H1 (cell line): ENCODE results near the gene RSPH6A.

Experiments
- CTBP2 ChIP-seq: IDR thresholded peaks from 2 replicates; pipeline ENCODE4 v1.7.0; 2011; ENCODE audit warnings: borderline replicate concordance, mild to moderate bottlenecking, moderate library complexity, mixed read lengths, low read length; ENCODE audit not compliant: insufficient read depth, insufficient read length
- GABPA ChIP-seq: IDR thresholded peaks from 2 replicates; pipeline ENCODE4 v1.6.1; 2011; ENCODE audit warnings: mild to moderate bottlenecking, low read length, moderate library complexity, borderline replicate concordance; ENCODE audit not compliant: insufficient read depth
- KDM1A ChIP-seq: fragments of 200-600, 300-600 bp; sonication (generic); IDR thresholded peaks from 2 replicates; pipeline ENCODE4 v1.7.1; 2016; ENCODE audit warnings: mild to moderate bottlenecking, low read length, borderline replicate concordance
- NRF1 ChIP-seq: IDR thresholded peaks from 2 replicates; pipeline ENCODE4 v1.6.1; 2011; ENCODE audit warnings: mild to moderate bottlenecking, low read depth, low read length, improper control_type of control experiment
- RAD21 ChIP-seq, 2 experiments: IDR thresholded peaks in 1 of 2; conservative IDR thresholded peaks in 1 of 2; 2 replicates each; pipeline ENCODE4 v1.6.1; 2011; ENCODE audit warnings: low read depth in 2 of 2, low read length in 2 of 2, improper control_type of control experiment in 1 of 2, inconsistent platforms in 1 of 2, mild to moderate bottlenecking in 1 of 2, moderate library complexity in 1 of 2
- YY1 ChIP-seq: IDR thresholded peaks from 2 replicates; pipeline ENCODE4 v1.6.1; 2011; ENCODE audit warnings: low read depth, mild to moderate bottlenecking, low read length
- TF ChIP-seq, protein P1 (sequence below), 3 experiments: IDR thresholded peaks; 1 replicate in 2 of 3; 2 replicates in 1 of 3; pipeline versions ENCODE4 v1.5.1 to v1.6.1; 2011; ENCODE audit warnings: low read length in 3 of 3, mild to moderate bottlenecking in 3 of 3, inconsistent platforms in 2 of 3, low read depth in 1 of 3, moderate library complexity in 1 of 3; ENCODE audit not compliant: insufficient read depth in 1 of 3; ENCODE audit errors: control extremely low read depth in 1 of 3
- TF ChIP-seq, protein P2 (sequence below): IDR thresholded peaks from 2 replicates; pipeline ENCODE4 v1.6.1; 2012; ENCODE audit warnings: inconsistent platforms

DNA sequence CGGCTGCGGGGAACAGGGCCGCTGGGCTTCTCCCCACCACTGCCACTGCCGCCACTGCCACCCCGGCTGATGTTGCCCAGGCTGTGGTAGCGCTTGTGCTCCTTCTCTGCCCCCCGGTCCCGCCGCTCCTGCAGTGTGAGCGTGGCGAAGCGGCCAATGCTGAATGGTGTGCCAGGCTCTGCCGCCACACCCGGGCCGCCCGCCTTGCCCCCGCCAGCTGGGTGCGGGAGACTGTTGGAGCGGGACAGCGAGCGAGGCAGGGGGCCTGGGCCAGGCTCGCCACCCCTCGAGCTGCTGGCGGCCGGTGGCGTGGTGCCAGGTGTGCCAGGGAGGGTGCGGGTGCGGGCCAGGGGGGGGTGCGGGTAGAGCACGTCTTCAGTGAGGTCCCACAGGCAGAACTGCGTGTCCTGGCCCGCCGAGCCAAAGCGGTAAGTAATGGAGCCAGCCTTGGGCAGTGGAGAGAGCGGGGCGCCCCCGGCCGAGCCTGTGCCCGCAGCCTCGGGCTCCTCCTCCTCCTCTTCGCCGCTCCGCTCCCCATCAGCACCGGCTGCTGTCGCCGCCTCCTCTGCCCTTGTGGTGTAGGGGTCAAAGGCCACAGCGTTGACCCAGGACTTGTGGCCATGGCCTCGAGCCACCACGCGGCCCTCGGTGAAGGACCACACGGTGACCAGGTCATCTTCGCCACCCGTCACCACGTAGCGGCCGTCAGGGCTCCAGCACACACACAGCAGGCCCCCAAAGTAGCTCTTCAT lies 29.2 kb downstream of the RSPH6A start:
- TF ChIP-seq, protein P1, sequence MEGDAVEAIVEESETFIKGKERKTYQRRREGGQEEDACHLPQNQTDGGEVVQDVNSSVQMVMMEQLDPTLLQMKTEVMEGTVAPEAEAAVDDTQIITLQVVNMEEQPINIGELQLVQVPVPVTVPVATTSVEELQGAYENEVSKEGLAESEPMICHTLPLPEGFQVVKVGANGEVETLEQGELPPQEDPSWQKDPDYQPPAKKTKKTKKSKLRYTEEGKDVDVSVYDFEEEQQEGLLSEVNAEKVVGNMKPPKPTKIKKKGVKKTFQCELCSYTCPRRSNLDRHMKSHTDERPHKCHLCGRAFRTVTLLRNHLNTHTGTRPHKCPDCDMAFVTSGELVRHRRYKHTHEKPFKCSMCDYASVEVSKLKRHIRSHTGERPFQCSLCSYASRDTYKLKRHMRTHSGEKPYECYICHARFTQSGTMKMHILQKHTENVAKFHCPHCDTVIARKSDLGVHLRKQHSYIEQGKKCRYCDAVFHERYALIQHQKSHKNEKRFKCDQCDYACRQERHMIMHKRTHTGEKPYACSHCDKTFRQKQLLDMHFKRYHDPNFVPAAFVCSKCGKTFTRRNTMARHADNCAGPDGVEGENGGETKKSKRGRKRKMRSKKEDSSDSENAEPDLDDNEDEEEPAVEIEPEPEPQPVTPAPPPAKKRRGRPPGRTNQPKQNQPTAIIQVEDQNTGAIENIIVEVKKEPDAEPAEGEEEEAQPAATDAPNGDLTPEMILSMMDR (IDR thresholded peaks at IDR 0.05; ENCODE audit: control extremely low read depth in 1 of 3, insufficient read depth in 1 of 3, low read depth in 1 of 3, low read length in 3 of 3) = no peak
- TF ChIP-seq RAD21 (IDR thresholded peaks at IDR 0.05 in 1 of 2, conservative IDR thresholded peaks at IDR 0.05 in 1 of 2; ENCODE audit: low read depth in 2 of 2, low read length in 2 of 2) = no peak
- TF ChIP-seq GABPA = no peak
- TF ChIP-seq YY1 = no peak
- TF ChIP-seq KDM1A = no peak
- TF ChIP-seq NRF1 = no peak
- TF ChIP-seq CTBP2 = no peak
- TF ChIP-seq, protein P2, sequence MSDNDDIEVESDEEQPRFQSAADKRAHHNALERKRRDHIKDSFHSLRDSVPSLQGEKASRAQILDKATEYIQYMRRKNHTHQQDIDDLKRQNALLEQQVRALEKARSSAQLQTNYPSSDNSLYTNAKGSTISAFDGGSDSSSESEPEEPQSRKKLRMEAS = no peak
